ENCODE results near the gene CCDC180.

GRCh38 chr9:97315550-97315949, 8.1 kb downstream of the CCDC180 start:
- no peak for TF ChIP-seq EP300 (conservative IDR thresholded peaks at IDR 0.05; ENCODE audit: poor library complexity, severe bottlenecking)
- no peak for TF ChIP-seq CTCF (IDR thresholded peaks at IDR 0.05; ENCODE audit: poor library complexity, severe bottlenecking)
- no peak for TF ChIP-seq EZH2 (IDR thresholded peaks at IDR 0.05; ENCODE audit: borderline replicate concordance, insufficient read depth, low read length, poor library complexity, severe bottlenecking)
- no peak for TF ChIP-seq RAD21 (conservative IDR thresholded peaks at IDR 0.05)
- no peak for TF ChIP-seq MXI1 (conservative IDR thresholded peaks at IDR 0.05; ENCODE audit: poor library complexity, severe bottlenecking)
- no peak for TF ChIP-seq TAF1 (IDR thresholded peaks at IDR 0.05; ENCODE audit: low read depth)
- no peak for TF ChIP-seq REST (IDR thresholded peaks at IDR 0.05; ENCODE audit: borderline replicate concordance)
- TF ChIP-seq POLR2AphosphoS5 (IDR thresholded peaks at IDR 0.05), result no peak
